ENCODE measurements around the gene RREB1. TPM values are rescaled to one million over a fixed set of nuclear protein-coding genes. Genes with fewer than 3 reads are reported as not detected.

Gene RREB1
- total RNA-seq, 1 experiment from 2014 or later: 5.3 TPM

DNA sequence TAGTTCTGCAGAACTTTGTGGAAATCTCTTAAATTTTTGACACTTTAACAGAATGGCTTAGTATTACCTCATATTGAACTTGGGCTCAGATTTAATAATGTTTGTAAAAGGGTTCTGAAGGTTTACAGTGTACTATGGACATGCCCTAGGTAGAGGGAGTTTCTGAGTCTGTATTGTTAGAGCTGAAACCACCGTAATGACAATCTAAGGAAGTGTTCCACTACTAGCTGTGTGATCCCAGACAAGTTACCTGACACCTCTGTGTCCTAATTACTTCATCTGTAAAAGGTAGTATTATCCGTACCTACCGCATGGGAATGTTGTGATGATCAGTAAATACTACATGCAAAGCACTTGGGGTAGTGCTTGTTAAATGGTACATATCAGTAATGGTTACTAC, 86.9 kb downstream of the RREB1 start:
- DNase-seq (ENCODE audit: low spot score): no peak

DNA sequence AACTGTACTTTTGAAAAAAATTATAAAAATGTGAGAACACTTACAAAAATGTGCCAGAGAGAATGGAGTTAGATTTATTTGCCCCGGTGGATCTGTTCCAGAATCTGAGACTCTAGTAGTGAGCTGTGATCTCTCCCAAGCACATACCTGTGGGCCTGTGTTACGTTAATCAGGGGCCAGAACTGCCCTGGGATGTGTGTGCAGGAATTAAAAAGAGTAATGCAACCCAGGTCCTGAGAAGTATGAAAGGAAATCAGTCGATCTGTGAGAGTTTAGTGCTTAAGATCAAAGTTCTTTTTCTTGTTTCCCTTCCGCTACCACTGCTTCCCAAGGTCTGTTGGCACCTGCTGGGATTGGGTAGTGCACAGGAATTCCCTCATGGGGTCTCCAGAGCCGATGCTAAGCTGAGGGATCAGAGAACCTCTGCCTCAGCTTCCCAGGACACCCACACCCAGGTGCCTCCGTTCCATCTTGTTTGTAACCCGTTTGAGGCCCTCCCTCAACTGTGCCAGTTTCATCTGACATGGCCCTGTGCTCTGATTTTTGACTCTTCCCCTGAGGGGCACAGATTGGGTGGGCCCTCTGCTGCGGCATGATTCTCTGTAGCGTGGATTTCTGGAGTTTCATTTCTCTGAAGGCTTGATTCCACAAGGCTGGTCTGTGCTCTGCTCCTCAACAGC, 87.7 kb downstream of the RREB1 start:
- no peak for DNase-seq (ENCODE audit: low spot score)

DNA sequence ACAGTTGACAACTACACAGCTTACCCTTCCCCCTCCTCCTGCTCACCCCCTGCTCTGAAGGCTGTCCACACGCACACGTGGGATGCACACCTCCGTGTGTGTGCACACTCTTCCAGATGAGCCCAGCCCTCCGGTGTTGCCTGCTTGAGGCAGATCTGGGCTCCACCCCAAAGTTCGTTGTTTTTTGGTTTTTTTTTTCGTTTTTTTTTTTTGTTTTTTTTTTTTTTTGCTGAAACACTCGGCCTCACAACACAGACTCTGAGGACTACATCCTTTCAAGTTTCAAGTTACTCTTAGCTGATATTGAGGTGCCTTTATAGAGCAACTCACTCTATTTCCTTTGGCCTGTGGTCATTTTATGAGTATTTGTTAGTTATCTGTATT, 88.2 kb downstream of the RREB1 start:
- no peak for DNase-seq (ENCODE audit: low spot score)

DNA sequence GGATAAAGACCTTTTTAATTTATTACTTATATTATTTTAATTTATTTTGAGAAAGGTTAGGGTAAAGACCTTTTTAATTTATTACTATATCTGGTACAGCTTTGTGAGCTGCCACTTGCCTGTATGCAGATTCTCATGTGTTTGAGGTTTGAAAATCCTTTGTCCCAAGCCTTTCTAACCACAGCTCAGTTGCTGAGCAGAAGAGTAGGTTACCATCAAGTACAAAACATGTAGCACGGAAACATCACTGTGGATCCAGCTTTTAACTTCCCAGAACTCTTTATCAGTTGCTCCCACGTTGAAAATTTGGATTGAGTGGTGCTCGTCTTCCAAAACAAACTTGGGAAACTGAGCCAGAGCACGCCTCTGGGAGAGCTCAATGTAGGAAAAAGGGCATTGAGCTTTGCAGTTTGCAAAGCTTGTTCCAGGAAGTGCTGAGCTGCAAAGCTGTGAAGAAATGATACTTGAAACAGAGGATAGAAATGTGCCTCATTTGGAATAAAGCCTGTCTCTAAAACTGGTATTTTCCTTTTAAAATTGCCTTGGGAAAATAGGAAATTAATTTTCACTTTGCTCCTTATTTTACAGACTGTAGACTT, 89.0 kb downstream of the RREB1 start:
- no peak for DNase-seq (ENCODE audit: low spot score)

DNA sequence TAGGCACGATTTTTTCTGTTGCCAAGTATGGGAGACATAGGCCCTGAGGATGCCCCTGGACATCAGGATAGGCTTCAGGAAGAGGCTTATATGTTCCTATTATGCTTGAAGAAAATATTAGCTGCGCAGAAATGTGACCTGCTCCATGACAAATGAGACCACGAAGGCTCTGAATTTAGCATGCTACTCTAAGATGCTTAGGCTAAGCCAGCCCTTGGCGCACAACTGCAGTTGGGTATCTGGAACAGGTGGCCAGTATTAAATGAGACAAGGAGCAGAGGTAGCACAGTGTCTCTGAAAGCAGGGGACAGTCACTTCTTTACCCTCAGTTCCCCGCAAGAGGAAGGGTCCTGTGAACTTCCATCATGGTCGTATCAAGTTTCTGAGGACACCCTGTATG, 90.0 kb downstream of the RREB1 start:
- no peak for DNase-seq (ENCODE audit: low spot score)

DNA sequence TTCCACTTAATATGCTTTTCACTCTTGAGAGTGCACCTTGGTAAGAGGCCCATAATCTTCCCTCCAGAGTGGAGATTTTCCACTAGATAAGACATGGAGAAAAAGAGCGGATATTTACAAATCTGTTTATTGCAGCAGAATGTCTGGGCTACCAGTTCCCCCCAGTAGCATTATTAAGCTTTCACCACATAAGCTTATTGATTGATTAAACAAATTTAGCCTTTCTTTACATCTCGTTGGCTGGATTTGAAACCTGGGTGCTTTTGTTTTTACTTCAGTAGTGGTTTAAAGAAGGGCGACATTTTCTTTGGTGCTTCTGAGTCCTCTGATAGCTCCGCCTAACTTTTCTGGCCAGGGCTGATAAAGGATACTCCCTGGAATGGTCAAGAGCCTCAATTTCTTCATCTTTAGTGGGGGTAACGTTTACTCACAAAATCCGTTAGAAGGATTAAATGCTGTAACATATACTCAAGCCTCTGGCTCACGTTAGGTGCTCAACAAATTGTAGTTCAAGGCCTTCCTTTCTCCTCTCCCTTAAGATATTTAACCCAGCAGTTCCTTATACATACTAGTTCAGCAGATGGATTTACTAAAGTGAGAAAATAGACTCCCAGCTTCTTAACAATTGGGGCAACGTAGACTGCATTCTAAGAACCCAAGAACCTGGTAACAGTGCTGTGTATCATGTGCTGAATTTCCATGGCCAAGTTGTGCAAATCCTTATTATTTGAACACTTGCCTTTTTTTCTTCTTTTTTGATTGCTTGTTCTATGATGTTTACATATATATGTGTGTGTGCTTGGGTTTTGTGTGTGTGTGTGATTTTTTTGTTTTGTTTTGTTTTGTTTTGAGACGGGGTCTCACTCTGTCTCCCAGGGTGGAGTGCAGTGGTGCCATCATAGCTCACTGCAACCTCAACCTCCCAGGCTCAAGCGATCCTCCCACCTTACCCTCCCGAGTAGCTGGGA, 91.4 kb downstream of the RREB1 start:
- no peak for DNase-seq (ENCODE audit: low spot score)

DNA sequence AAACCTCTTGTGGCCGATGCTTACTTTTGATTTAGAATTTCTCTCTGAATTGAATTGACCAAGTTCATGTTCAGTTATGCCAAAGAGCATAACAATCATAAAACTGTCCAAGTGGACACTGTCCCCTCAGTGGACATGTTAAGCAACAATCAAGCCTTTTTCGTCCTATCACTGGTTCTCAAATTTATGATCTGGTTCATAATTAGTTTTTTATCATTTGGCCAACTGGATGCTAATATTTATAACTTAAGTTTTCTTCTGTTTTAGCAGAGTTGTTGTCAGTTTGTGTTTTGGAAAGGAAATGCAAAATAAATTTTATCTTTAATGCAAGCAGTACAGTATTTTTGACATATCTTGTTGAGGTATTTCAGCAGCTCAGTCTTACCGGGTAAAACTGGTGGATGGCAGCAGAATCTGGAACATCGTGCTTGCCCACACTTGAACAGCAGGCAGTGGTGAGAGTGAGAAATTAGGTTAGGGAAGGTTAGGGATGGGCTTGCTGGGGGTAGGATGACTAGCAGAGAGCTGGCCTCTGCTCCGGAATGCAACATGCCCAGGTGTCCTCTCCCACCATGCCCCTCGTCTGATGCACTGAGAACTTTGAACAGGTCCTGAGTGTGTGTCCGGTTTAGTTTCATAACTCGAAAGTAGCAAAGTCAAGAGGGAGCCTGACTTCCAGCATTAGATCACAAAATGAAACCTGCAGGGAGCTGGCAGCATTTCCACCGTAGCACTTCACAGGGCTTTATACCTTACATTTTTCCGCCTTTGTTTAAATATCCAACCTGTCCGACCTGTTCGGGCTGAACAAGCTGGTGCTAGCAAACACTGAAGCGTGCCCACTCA, 93.1 kb downstream of the RREB1 start:
- no peak for DNase-seq (ENCODE audit: low spot score)

DNA sequence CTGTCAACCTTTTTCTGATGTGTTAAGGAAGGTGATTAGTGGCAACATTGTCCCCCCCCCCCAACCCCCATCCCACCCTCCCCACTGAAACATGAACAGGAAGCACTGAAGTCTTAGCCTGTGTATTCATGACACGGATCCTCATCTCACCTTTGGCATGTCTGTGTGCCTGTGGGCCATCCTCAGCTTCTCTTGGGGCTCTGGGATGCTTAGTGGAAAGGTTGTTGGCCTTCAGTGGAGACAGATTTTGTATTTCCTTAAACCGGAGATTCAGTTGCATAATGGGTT, 93.6 kb downstream of the RREB1 start:
- no peak for DNase-seq (ENCODE audit: low spot score)

DNA sequence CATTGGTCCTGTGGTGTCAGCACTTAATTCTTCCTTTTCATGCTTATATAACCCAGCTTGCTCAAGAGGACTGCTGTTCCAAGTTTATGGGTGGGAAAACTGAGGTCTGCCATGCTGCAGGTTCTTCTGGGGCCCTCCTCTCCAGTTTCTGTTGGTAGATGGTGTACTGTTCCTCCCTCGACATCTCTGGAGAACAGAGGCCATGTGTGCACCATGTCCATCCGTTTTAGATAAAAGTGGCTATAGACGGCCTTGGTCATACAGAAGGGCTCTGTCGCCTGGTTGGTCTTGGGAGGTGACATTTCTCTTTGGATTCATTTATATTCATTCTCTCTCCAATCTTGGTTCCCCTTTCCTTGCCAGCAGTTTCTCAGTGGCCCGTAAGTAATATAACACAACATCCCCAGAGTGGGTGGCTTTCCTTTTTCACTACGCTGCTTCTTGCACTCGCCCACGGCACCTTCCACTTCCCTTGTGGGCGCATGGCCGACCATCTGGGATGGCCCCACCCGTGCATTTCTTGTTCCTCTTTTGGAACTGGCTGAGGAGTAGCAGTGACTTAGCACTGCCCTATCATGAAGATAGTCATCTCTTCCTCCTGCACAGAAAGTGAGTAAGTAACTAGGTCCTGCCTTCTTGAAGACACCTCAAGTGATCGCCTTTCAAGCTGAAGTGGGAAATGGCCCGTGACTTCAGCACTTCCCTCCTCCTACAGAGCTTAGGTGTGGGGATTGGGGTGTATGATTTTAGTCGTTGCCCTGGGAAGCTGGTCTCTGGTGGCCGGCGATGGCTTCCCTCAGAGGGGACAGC, 94.2 kb downstream of the RREB1 start:
- DNase-seq (ENCODE audit: low spot score): no peak

DNA sequence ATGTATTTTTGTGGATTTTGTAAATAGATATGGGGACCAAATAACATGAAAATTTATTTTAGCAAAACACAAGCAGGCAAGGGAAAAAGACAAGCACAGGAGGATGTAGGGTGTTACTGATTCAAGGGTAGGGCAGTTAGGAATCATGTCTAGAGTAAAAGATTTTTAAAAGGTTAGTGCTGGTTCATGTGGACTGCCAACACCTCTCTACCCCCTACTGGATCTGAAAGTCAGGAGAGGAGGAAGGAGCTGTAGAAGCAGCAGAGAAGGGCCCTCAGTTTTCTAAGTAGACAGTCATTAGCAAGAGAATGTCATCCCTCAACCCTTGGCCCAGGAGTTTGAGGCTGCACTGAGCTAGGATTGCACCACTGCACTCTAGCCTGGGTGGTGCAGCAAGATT, 95.2 kb downstream of the RREB1 start:
- no peak for DNase-seq (ENCODE audit: low spot score)

DNA sequence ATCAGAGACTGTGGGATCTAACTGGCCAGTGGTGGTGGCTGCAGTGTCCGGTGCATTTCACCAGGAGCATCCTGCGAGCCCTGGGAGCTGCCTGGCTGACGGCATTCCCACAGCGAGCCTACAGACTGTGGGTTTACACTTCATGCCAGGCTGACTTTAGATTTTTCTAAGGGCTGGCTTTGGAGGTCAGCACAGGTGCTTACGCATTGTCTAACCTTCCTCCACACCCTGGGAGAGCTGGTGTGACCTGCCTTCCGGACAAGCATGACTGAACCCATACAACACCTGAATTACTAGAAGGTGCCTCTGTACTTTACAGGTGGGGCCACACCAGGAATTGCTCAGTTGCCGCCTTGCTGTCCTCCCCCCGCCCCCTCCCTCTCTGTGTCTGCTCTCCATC, 96.2 kb downstream of the RREB1 start:
- no peak for DNase-seq (ENCODE audit: low spot score)

DNA sequence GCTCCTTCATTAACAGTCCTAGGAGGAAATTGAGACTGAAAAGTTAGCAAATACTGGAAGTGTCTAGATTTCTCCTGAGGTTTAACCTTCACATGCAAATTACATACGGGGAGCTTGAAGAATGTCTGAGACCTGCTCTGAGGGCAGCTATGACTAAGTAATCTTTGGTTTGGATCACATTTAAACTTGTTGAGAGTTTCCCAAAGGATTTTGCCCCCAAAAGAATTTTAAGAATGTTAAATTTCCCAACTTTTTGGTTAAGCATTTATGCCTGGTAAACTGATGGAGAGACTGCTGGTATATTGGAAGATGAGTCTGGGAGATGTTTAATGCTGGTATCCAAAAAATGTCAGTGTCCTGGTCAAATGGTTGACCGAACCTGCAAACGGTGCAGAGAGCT, 97.0 kb downstream of the RREB1 start:
- DNase-seq (ENCODE audit: low spot score): no peak

DNA sequence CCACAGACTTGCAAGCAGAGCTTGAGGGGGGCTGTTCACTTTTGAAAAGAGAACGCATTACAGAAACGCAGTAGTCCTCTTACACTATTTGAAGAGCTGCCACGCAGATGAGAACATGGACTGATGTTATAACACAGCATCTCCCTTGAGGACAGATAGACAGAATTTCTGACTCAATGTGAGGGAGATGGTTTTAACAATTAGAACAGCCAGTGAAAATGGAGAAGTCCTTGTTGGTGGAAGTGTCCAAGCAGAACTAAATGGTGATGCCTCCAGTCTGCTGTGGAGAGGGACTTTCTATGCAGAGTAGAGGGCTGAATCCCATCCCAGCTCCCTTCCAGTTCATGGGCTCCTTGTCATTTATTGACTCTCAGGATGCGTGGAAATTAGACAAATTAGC, 100.0 kb downstream of the RREB1 start:
- no peak for DNase-seq (ENCODE audit: low spot score)

DNA sequence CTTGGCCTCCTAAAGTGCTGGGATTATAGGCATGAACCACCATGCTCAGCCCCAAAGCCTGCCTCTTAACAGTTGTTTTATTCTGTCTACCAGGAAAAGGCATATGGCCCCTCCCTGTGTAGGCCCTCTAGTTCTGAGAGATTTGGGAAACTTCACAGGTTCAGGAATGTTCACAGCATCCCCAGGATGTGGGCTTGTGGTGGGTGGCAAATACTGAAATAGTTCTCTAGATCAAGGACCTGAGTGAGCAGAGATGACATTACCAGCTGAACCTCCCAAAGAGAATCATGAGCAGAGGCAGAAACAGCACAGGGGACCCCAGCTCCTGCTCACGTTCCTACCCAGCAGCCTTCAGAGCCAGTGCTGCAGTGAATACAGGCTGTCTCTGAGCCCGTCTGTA, 105.7 kb downstream of the RREB1 start:
- DNase-seq (ENCODE audit: low spot score): no peak

DNA sequence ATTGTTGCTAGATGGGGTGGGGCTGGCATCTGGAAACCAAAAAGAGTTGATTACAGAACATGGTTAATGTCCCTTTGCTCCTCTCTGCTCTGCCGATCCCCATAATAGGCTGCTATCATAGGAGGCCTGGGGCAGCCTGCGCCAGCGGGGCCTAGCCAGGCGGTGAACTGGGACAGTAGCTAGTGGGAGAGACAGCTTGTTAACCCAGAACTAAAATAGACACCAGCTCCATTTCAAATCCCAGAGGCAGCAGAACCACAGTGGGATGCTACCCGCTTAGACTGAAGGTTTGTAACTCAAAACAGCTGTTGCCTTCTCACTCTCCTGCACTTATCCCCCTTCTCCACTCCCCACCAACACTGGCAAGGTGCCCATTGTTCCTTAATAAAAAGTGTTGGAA, 106.7 kb downstream of the RREB1 start:
- DNase-seq (ENCODE audit: low spot score): no peak

DNA sequence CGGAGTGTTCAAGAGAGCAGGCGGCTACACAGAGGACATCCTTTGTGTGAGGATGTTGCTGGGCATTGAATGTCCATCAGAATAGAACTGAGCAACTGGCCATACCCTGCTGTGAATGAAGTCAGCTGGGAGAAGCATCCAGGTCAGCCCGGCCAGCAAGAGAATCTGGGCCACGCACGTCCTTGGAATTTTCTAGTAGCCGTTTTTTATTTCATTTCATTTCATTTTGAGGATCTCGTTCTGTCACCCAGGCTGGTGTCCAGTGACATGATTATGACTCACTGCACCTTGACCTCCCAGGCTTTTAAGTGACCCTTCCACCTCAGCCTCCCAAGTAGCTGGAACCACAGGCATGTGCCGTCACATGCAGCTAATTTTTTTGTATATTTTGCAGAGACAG, 107.4 kb downstream of the RREB1 start:
- DNase-seq (ENCODE audit: low spot score): no peak

DNA sequence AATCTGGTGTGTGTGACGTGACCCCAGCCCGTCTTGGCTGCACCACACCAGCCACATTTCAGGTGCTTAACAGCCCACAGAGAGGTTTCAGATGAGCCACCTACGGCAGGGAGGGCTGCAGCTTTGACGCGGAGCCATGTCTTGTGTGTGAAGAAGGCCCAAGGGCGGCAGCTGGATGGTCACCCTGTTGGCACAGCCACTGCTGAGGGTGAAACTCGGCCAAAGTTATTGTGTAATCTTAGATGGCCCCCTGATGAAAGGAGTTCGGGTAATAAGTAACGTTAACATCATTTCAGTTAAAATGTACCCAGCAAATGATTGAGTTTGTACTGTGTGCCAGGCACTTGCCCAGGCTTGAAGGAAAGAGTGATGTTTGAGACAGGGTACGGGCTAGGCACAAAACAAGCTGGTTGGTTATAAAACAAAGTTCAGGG, 108.1 kb downstream of the RREB1 start:
- DNase-seq (ENCODE audit: low spot score): no peak

DNA sequence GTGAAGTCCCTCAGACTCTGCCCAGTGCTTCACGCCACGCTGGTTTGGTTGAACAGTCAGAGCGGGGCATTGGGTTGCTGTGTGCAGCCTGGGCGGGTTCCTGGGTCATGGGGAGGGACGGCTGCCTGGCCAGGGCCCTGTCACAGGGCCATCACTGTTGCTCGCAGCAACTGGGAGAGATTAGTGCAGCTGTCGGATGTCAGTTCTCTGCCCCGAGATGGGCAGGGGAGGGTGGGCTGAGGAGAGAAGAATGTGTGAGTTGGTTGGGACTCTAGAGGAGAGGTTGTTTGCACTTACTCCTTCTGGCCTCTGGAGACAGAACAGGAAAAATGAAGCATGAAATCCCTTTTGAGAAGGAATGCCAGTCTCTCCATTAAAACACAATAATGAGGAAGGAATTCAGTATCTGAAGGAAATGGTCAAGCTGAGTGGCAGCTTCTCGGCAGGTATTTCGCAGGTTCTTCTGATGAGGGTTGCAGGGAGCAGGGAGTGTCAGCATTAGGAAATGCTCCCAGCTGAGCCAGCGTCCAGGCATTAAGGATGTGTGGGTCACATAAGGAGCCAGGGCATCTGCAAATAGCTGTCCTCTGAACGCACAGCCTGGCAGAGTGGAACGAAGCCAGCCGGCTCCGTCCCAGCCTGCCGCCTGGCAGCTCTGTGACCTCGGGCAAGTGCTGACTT, 109.3 kb downstream of the RREB1 start:
- DNase-seq (ENCODE audit: low spot score): no peak

DNA sequence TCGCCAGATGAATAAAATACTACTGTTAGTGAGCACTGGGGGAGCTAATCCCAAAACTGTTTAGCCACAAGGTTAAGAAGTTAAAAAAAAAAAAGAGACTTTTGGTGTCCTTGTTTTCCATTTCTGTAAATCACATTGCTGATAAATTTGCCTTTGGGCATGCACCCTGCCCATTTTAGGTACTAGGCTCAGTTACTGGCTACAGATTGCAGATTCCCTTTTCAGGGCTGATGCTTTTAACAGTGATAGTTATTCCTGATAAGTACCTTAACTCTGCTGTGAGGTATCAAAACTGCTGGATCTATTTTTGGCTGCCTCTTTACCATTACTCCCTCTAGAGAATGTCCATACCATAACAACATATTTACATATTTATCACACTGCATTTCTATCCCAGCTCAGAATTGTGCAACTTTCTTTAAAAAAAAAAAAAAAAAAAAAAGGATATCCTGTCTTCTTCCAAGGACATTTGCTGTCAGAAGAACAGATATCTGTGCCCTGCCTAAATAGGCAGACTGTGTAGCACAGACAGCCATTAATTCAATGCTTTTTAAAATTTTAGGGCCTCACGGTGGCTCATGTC, 110.7 kb downstream of the RREB1 start:
- DNase-seq (ENCODE audit: low spot score): no peak

DNA sequence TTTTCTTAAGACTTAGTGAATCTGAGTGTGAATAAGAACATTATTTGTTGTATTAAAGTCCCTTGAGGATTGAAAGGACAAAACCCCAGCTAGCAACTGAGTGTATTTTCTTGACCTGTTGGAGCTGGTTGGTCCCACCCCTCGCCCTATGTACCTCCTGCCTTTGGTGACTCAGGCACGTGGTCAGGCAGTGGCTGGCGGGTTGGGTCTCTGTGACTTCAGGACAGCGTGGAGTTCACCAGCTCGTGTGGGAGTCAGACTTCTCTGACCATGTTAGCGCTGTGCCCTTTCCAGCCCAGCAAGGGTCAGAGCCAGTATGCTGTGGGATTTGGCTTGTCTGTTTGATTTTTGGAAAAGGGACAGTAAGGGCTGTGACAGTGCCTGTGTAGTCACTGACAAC, 111.5 kb downstream of the RREB1 start:
- DNase-seq (ENCODE audit: low spot score): no peak

Measured in H4 (cell line).